GM19395 (cell line): Measurements from ENCODE around the gene SFXN2.
"Not testable (repeated sequence)": the region's sequence is repeated elsewhere in the genome, so short reads cannot be mapped to it uniquely, and the experiment has no call there.

Experiments
- ATAC-seq: cut with Tn5 transposase; IDR thresholded peaks from one replicate; pipeline ENCODE4 v1.9.1; 2021; ENCODE audit warnings: mild to moderate bottlenecking, moderate library complexity; ENCODE audit not compliant: unreplicated experiment

The SFXN2 gene

GRCh38 chr10:102714621-102715455 lies at the start of gene SFXN2:
Gene SFXN2 (plus strand): TSS chr10:102714636. CDS start chr10:102726637, 12,001 bp downstream.
- ATAC-seq: peak; percentile 32

GRCh38 chr10:102665904-102666509 lies 48.4 kb upstream of the SFXN2 start:
- no peak for ATAC-seq

GRCh38 chr10:102667411-102667810 lies 47.0 kb upstream of the SFXN2 start:
- not testable (repeated sequence) for ATAC-seq

GRCh38 chr10:102668326-102669107 lies 45.9 kb upstream of the SFXN2 start:
- no peak for ATAC-seq

- no peak for ATAC-seq
Measured at GRCh38 chr10:102669206-102670064, 45.0 kb upstream of the SFXN2 start.

GRCh38 chr10:102670065-102670670 lies 44.3 kb upstream of the SFXN2 start:
- no peak for ATAC-seq

- ATAC-seq: no peak
Measured at GRCh38 chr10:102670871-102671434, 43.5 kb upstream of the SFXN2 start.

GRCh38 chr10:102673236-102673818 lies 41.1 kb upstream of the SFXN2 start:
- no peak for ATAC-seq

- ATAC-seq: peak; percentile 54
Measured at GRCh38 chr10:102673819-102674511, 40.5 kb upstream of the SFXN2 start.

- ATAC-seq: no peak
Measured at GRCh38 chr10:102674566-102674965, 39.9 kb upstream of the SFXN2 start.

GRCh38 chr10:102675011-102675665 lies 39.3 kb upstream of the SFXN2 start:
- ATAC-seq: no peak

GRCh38 chr10:102675666-102676533 lies 38.5 kb upstream of the SFXN2 start:
- no peak for ATAC-seq

- no peak for ATAC-seq
Measured at GRCh38 chr10:102676534-102677315, 37.7 kb upstream of the SFXN2 start.

- ATAC-seq: no peak
Measured at GRCh38 chr10:102677331-102678067, 36.9 kb upstream of the SFXN2 start.

- no peak for ATAC-seq
Measured at GRCh38 chr10:102678068-102678400, 36.4 kb upstream of the SFXN2 start.

- ATAC-seq: no peak
Measured at GRCh38 chr10:102678842-102679289, 35.6 kb upstream of the SFXN2 start.
